Fibroblast of skin of abdomen (primary cell): ENCODE results near the gene TTLL5.

Source experiments
- DNase-seq: peaks from one replicate; pipeline ENCODE4 v3.0.0-alpha.2; 2013

The TTLL5 gene

GRCh38 chr14:75971509-75971908, 310.5 kb downstream of the TTLL5 start:
- DNase-seq = no peak

- DNase-seq = no peak
These were observed 311.9 kb downstream of the TTLL5 start for GRCh38 chr14:75972801-75973421.

GRCh38 chr14:75976826-75977581, 316.0 kb downstream of the TTLL5 start:
- DNase-seq = peak; percentile 22

GRCh38 chr14:75977582-75977943, 316.5 kb downstream of the TTLL5 start:
- DNase-seq = no peak

GRCh38 chr14:75978249-75978731, 317.2 kb downstream of the TTLL5 start:
- no peak for DNase-seq

GRCh38 chr14:75979071-75979571, 318.1 kb downstream of the TTLL5 start:
- DNase-seq = peak; percentile 61

GRCh38 chr14:75979648-75980565, 318.9 kb downstream of the TTLL5 start:
- DNase-seq = peak; percentile 18

- no peak for DNase-seq
These were observed 319.8 kb downstream of the TTLL5 start for GRCh38 chr14:75980856-75981255.

GRCh38 chr14:75981426-75982265, 320.6 kb downstream of the TTLL5 start, which contains the start of gene TGFB3:
Gene TGFB3 (minus strand): TSS chr14:75981995. CDS start chr14:75980893, 1,102 bp downstream.
- peak; percentile 95 for DNase-seq

- DNase-seq = peak; percentile 83
These were observed 321.4 kb downstream of the TTLL5 start for GRCh38 chr14:75982266-75983018.

GRCh38 chr14:75983019-75983358, 321.9 kb downstream of the TTLL5 start:
- no peak for DNase-seq

GRCh38 chr14:75984674-75985073, 323.6 kb downstream of the TTLL5 start:
- DNase-seq = no peak

- peak; percentile 79 for DNase-seq
These were observed 324.8 kb downstream of the TTLL5 start, which contains the start of gene IFT43 for GRCh38 chr14:75985618-75986438. Gene IFT43 (plus strand): TSS chr14:75985763. CDS start chr14:75985787, 24 bp downstream.

GRCh38 chr14:75986439-75986765, 325.4 kb downstream of the TTLL5 start:
- DNase-seq = no peak

- no peak for DNase-seq
These were observed 326.3 kb downstream of the TTLL5 start for GRCh38 chr14:75987201-75987970.

- DNase-seq = no peak
These were observed 328.1 kb downstream of the TTLL5 start for GRCh38 chr14:75989134-75989533.

- DNase-seq = no peak
These were observed 329.3 kb downstream of the TTLL5 start for GRCh38 chr14:75990297-75990696.

GRCh38 chr14:75991753-75992152, 330.7 kb downstream of the TTLL5 start:
- DNase-seq = no peak

- no peak for DNase-seq
These were observed 332.6 kb downstream of the TTLL5 start for GRCh38 chr14:75993567-75994041.
